Left ventricle myocardium inferior (tissue), 1 donor: ENCODE data around the gene CCDC187. TPM values are rescaled to one million over a fixed set of nuclear protein-coding genes. Genes with fewer than 3 reads are reported as not detected.
A peak's percentile ranks its signal among the peaks of the same experiment; 100 is the strongest.

Experiments used
- DNase-seq: peaks from one replicate; pipeline ENCODE4 v3.0.0-alpha.2; 2020
- H3K27ac ChIP-seq: fragments of 200-600 bp; replicated peaks from 2 replicates; pipeline ENCODE4 v1.8.0; 2021
- H3K27me3 ChIP-seq: fragments of 200-600 bp; 2 replicates; pipeline ENCODE4 v1.8.0; 2021; ENCODE audit warnings: low read depth
- H3K36me3 ChIP-seq: fragments of 200-600 bp; 2 replicates; pipeline ENCODE4 v1.8.0; 2021
- H3K4me1 ChIP-seq: fragments of 200-600 bp; 2 replicates; pipeline ENCODE4 v1.8.0; 2021
- H3K4me3 ChIP-seq: fragments of 200-600 bp; 2 replicates; pipeline ENCODE4 v1.8.0; 2021; ENCODE audit warnings: mild to moderate bottlenecking, moderate library complexity
- H3K9me3 ChIP-seq: fragments of 200-600 bp; replicated peaks from 2 replicates; pipeline ENCODE4 v1.8.0; 2021
- CTCF ChIP-seq: fragments of 200-600 bp; IDR thresholded peaks from 2 replicates; pipeline ENCODE4 v1.8.0; 2021; ENCODE audit warnings: antibody characterized with exemption, mild to moderate bottlenecking, borderline replicate concordance
- intact Hi-C: fragments of 100-400 bp; cut with micrococcal nuclease; formaldehyde crosslinking; loops from one replicate; pipeline ENCODE4 v1.11.0; 2022
- total RNA-seq: library from RNA; stranded (reverse); fragmentation: NEBNext Ultra II Directional; extraction: Animal tissue kit (Norgen Biotek cat#: 25700); gene quantifications from one replicate; pipeline ENCODE4 v1.2.1, GENCODE V29; 2021
- donor health status: DM: no; HTN: yes; CAD: no; lungs with severe emphysema.

CCDC187 gene
- total RNA-seq, 1 donor from 2014 or later = not detected

- Histone ChIP-seq H3K27me3 (no peaks in the 10 kb centered on the region), H3K4me1 (peaks cover 77% of the 10 kb centered on the region)
Measured at GRCh38 chr9:136242918-136243525, 60.9 kb downstream of the CCDC187 start.

GRCh38 chr9:136242248-136242647 lies 61.6 kb downstream of the CCDC187 start:
- DNase-seq = no peak
- Histone ChIP-seq H3K4me1 (peaks cover 81% of the 10 kb centered on the region), H3K4me3 (no peak overlapping the region), H3K27ac (no peak overlapping the region), H3K36me3 (no peaks in the 10 kb centered on the region), H3K27me3 (no peaks in the 10 kb centered on the region), H3K9me3 (no peaks in the 10 kb centered on the region)
- no peak for TF ChIP-seq CTCF
- intact Hi-C loops = no loop called here

More at GRCh38 chr9:136242918-136243525, 60.9 kb downstream of the CCDC187 start:
- H3K4me3 ChIP-seq = no peak overlapping the region
- DNase-seq = no peak
- H3K36me3 ChIP-seq = no peaks in the 10 kb centered on the region
- no peak for TF ChIP-seq CTCF
- intact Hi-C loops = no loop called here
- H3K27ac ChIP-seq = no peak overlapping the region
- no peaks in the 10 kb centered on the region for H3K9me3 ChIP-seq

- no peaks in the 10 kb centered on the region for H3K27me3 ChIP-seq
- no peaks in the 10 kb centered on the region for H3K36me3 ChIP-seq
- no peak overlapping the region for H3K27ac ChIP-seq
- intact Hi-C loops = no loop called here
- peaks cover 81% of the 10 kb centered on the region for H3K4me1 ChIP-seq
- H3K9me3 ChIP-seq = no peaks in the 10 kb centered on the region
- no peak overlapping the region for H3K4me3 ChIP-seq
- no peak for TF ChIP-seq CTCF
- no peak for DNase-seq
Measured at GRCh38 chr9:136241542-136241941, 62.4 kb downstream of the CCDC187 start.

GRCh38 chr9:136240941-136241340 lies 63.0 kb downstream of the CCDC187 start:
- Histone ChIP-seq H3K9me3 (no peaks in the 10 kb centered on the region), H3K36me3 (peaks cover 4% of the 10 kb centered on the region), H3K4me3 (no peak overlapping the region), H3K4me1 (peaks cover 77% of the 10 kb centered on the region), H3K27ac (peak overlapping the region; percentile 78), H3K27me3 (no peaks in the 10 kb centered on the region)
- no peak for TF ChIP-seq CTCF
- DNase-seq = no peak
- intact Hi-C loops = no loop called here

- peak overlapping the region; percentile 17 for H3K4me3 ChIP-seq
Measured at GRCh38 chr9:136239983-136240330, 63.9 kb downstream of the CCDC187 start.

More at GRCh38 chr9:136239983-136240330, 63.9 kb downstream of the CCDC187 start:
- TF ChIP-seq CTCF = no peak
- peaks cover 72% of the 10 kb centered on the region for H3K4me1 ChIP-seq
- DNase-seq = no peak
- no peaks in the 10 kb centered on the region for H3K27me3 ChIP-seq
- H3K27ac ChIP-seq = peak overlapping the region; percentile 78
- H3K9me3 ChIP-seq = no peaks in the 10 kb centered on the region
- H3K36me3 ChIP-seq = peaks cover 13% of the 10 kb centered on the region
- intact Hi-C loops = no loop called here
